HepG2 (cell line): ENCODE data around the gene DLX1. TPM values are rescaled to one million over a fixed set of nuclear protein-coding genes. Genes with fewer than 3 reads are reported as not detected.
A peak's percentile ranks its signal among the peaks of the same experiment; 100 is the strongest.

Experiments used
- ASH2L ChIP-seq: fragments of 300-600, 200-600 bp; sonication (generic); IDR thresholded peaks from 2 replicates; pipeline ENCODE4 v1.7.0; 2017; ENCODE audit warnings: low read depth, mild to moderate bottlenecking, moderate library complexity, mixed read lengths, low read length; ENCODE audit not compliant: insufficient read length
- CREB3 ChIP-seq: sonication (generic); formaldehyde crosslinking; IDR thresholded peaks from 2 replicates; pipeline ENCODE4 v1.5.0; 2020; ENCODE audit warnings: missing genetic modification reagents
- ETS1 ChIP-seq: sonication (generic); formaldehyde crosslinking; IDR thresholded peaks from 2 replicates; pipeline ENCODE4 v1.4.0; 2020; ENCODE audit warnings: missing genetic modification reagents
- HOXD1 ChIP-seq: sonication (generic); formaldehyde crosslinking; IDR thresholded peaks from 2 replicates; pipeline ENCODE4 v1.5.0; 2020; ENCODE audit warnings: missing genetic modification reagents
- KDM6A ChIP-seq: IDR thresholded peaks from 2 replicates; pipeline ENCODE4 v1.6.1; 2016; ENCODE audit warnings: low read depth
- MED8 ChIP-seq: sonication (generic); formaldehyde crosslinking; IDR thresholded peaks from 2 replicates; pipeline ENCODE4 v1.8.1; 2023; ENCODE audit warnings: mild to moderate bottlenecking, missing genetic modification reagents; ENCODE audit not compliant: insufficient replicate concordance
- TBL1XR1 ChIP-seq: fragments of 150-350 bp; IDR thresholded peaks from 2 replicates; pipeline ENCODE4 v1.6.1; 2014; ENCODE audit warnings: borderline replicate concordance, low read length; ENCODE audit not compliant: partially characterized antibody
- THYN1 ChIP-seq: sonication (generic); formaldehyde crosslinking; IDR thresholded peaks from 2 replicates; pipeline ENCODE4 v1.8.1; 2023; ENCODE audit warnings: low read depth, mild to moderate bottlenecking, moderate library complexity, missing genetic modification reagents, borderline replicate concordance
- ZBTB33 ChIP-seq: sonication (generic); formaldehyde crosslinking; IDR thresholded peaks from 2 replicates; pipeline ENCODE4 v1.4.0; 2020; ENCODE audit warnings: missing genetic modification reagents
- ZBTB34 ChIP-seq: sonication (generic); formaldehyde crosslinking; IDR thresholded peaks from 2 replicates; pipeline ENCODE4 v1.8.0; 2022; ENCODE audit warnings: mild to moderate bottlenecking, missing genetic modification reagents
- ZFYVE20 ChIP-seq: sonication (generic); formaldehyde crosslinking; IDR thresholded peaks from 2 replicates; pipeline ENCODE4 v1.8.0; 2023; ENCODE audit warnings: low read depth, mild to moderate bottlenecking, moderate library complexity, missing genetic modification reagents, borderline replicate concordance
- ZIK1 ChIP-seq: sonication (generic); formaldehyde crosslinking; IDR thresholded peaks from 2 replicates; pipeline ENCODE4 v1.5.0; 2020; ENCODE audit warnings: mild to moderate bottlenecking, low read depth, missing genetic modification reagents, borderline replicate concordance
- ZNF18 ChIP-seq: sonication (generic); formaldehyde crosslinking; IDR thresholded peaks from 2 replicates; pipeline ENCODE4 v1.8.0; 2022; ENCODE audit warnings: mild to moderate bottlenecking, missing genetic modification reagents; ENCODE audit not compliant: insufficient replicate concordance
- ZNF607 ChIP-seq: sonication (generic); formaldehyde crosslinking; IDR thresholded peaks from 2 replicates; pipeline ENCODE4 v1.5.1; 2020; ENCODE audit warnings: missing genetic modification reagents, mild to moderate bottlenecking, borderline replicate concordance
- ZNF883 ChIP-seq: sonication (generic); formaldehyde crosslinking; IDR thresholded peaks from 2 replicates; pipeline ENCODE4 v1.5.1; 2020; ENCODE audit warnings: mild to moderate bottlenecking, missing genetic modification reagents; ENCODE audit errors: not compliant biosample characterization
- ZSCAN21 ChIP-seq: sonication (generic); formaldehyde crosslinking; IDR thresholded peaks from 2 replicates; pipeline ENCODE4 v1.8.0; 2022; ENCODE audit warnings: mild to moderate bottlenecking, missing genetic modification reagents, moderate library complexity, borderline replicate concordance
- ZSCAN22 ChIP-seq: sonication (generic); formaldehyde crosslinking; IDR thresholded peaks from 2 replicates; pipeline ENCODE4 v1.4.0; 2020; ENCODE audit warnings: mild to moderate bottlenecking, missing genetic modification reagents
- polyA plus RNA-seq, 8 experiments: library from polyadenylated mRNA; depleted of rRNA in 3 of 8; stranded (reverse) in 7 of 8; unstranded in 1 of 8; fragments of >200 nt; fragmentation: Illumina TruSeq in 4 of 8; extraction: Trizol in 4 of 8; gene quantifications; 2 replicates each; pipeline versions ENCODE4 v1.2.1 to v1.2.3, GENCODE V29; 2011 to 2016; ENCODE audit warnings: low read depth in 4 of 8, missing spikeins in 1 of 8, mixed read lengths in 1 of 8; ENCODE audit not compliant: insufficient read depth in 1 of 8
- total RNA-seq, 5 experiments: library from RNA; depleted of rRNA; stranded (reverse); fragments of >200 nt; fragmentation: Illumina TruSeq; extraction: Trizol; gene quantifications; 2 replicates each; pipeline ENCODE4 v1.2.3, GENCODE V29; 2016; ENCODE audit warnings: low read depth in 1 of 5
- TF ChIP-seq, protein P1 (sequence below): sonication (generic); formaldehyde crosslinking; IDR thresholded peaks from 2 replicates; pipeline ENCODE4 v1.4.0; 2020; ENCODE audit warnings: mild to moderate bottlenecking, missing genetic modification reagents, borderline replicate concordance

DLX1 gene
- total and polyA plus RNA-seq, 2 of the 13 experiments (the other 11 are each of a cell fraction or from before 2014, with no cell fraction given): 0.18 to 0.86 TPM

DNA sequence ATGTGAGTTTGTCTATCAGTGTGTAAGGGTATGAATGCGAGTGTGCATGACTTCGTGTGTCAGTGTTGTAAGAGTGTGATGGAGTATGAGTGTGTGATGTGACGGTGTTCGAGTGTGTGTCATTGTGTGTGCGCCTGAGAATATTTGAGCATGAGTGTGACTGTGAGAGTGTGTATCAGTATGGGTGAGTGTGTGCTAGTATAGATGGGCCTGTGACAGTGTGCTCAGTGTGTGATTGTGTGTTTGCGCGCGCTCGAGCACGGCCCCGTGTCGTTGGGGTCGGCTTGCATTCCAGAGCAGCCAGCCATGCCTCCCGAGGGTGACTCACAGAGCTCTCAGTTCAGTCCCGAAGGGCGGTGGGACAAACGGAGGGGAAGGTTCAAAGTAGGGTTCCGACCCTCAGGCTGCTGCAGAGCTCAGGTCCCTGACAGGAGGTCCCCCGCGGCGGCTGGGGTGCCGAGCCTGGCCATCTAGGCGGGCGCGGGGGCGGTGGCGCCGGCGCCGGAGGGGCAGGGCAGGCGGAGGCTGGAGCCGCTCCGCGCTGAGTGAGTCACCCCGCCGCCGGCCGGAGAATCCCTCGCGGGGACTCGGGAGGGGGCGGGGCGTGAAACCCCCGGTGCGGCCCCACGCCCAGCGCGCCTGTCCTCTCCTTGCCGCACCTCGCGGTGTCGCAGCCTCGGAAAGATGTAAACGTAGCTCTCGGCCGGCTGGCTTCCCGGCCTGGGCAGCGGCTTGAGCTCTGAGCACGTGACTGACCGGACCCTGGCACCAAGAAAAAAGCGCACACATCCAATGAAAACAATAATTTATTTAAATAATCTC is 13.6 kb downstream of the DLX1 start (continued):
- TF ChIP-seq TBL1XR1 (no peak), HOXD1 (no peak), KDM6A (CRISPR knock-in tag) (no peak), ZIK1 (CRISPR knock-in tag) (0 out of 2 replicates have a peak, but pooled peaks have one; percentile 41), ZNF607 (CRISPR knock-in tag) (no peak; the same call in 1 of the 2 replicates), ETS1 (CRISPR knock-in tag) (no peak), THYN1 (CRISPR knock-in tag) (no peak), ZSCAN22 (CRISPR knock-in tag) (no peak), ZNF18 (peak; percentile 53), ZBTB34 (CRISPR knock-in tag) (no peak), MED8 (CRISPR knock-in tag) (no peak), ZSCAN21 (no peak), CREB3 (CRISPR knock-in tag) (no peak), ZBTB33 (CRISPR knock-in tag) (peak; percentile 40; the same call in 1 of the 2 replicates), ASH2L (peak; percentile 68), ZNF883 (CRISPR knock-in tag) (no peak), ZFYVE20 (CRISPR knock-in tag) (no peak)
- TF ChIP-seq, protein P1, sequence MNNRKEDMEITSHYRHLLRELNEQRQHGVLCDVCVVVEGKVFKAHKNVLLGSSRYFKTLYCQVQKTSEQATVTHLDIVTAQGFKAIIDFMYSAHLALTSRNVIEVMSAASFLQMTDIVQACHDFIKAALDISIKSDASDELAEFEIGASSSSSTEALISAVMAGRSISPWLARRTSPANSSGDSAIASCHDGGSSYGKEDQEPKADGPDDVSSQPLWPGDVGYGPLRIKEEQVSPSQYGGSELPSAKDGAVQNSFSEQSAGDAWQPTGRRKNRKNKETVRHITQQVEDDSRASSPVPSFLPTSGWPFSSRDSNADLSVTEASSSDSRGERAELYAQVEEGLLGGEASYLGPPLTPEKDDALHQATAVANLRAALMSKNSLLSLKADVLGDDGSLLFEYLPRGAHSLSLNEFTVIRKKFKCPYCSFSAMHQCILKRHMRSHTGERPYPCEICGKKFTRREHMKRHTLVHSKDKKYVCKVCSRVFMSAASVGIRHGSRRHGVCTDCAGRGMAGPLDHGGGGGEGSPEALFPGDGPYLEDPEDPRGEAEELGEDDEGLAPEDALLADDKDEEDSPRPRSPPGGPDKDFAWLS: no peak
